GM18870 (cell line): ENCODE measurements around the gene CXADR.
"Not testable (repeated sequence)": the region's sequence is repeated elsewhere in the genome, so short reads cannot be mapped to it uniquely, and the experiment has no call there.

Experiments used
- ATAC-seq: cut with Tn5 transposase; IDR thresholded peaks from one replicate; pipeline ENCODE4 v1.9.1; 2021; ENCODE audit warnings: moderate library complexity; ENCODE audit not compliant: unreplicated experiment

CXADR gene

GRCh38 chr21:17501107-17502006 lies 11.5 kb upstream of the CXADR start:
- no peak for ATAC-seq

DNA sequence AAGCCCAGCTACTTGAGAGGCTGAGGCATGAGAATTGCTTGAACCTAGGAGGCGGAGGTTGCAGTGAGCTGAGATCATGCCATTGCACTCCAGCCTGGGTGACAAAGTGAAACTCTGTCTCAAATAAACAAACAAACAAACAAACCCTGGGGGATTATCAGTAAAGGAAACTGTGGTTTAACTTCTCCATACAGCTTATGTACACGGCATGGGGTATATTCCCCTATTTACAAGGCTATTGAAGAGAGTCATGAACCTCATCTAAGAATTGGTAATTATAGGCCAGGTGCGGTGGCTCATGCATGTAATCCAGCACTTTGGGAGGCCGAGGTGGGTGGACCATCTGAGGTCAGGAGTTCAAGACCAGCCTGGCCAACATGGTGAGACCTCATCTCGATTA lies 9.9 kb upstream of the CXADR start:
- not testable (repeated sequence) for ATAC-seq

GRCh38 chr21:17506951-17507350 lies 5.9 kb upstream of the CXADR start:
- ATAC-seq = no peak

DNA sequence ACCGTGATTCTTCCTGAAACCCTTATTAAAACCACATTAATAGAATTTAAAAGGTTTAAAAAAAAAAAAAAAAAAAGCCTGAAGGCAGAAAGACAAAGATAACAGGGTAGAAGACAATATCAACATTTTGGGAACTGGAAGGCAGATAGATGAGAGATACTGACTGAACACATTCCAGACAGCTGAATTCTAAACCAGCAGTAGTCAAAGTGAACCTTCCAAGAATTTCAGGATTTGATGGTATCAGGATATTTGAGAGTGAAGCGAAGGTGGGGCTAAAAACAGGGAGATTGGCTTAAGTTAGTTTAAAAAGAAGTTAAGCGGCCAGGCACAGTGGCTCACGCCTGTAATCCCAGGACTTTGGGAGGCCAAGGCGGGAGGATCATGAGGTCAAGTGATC lies 5.3 kb upstream of the CXADR start:
- ATAC-seq = no peak

DNA sequence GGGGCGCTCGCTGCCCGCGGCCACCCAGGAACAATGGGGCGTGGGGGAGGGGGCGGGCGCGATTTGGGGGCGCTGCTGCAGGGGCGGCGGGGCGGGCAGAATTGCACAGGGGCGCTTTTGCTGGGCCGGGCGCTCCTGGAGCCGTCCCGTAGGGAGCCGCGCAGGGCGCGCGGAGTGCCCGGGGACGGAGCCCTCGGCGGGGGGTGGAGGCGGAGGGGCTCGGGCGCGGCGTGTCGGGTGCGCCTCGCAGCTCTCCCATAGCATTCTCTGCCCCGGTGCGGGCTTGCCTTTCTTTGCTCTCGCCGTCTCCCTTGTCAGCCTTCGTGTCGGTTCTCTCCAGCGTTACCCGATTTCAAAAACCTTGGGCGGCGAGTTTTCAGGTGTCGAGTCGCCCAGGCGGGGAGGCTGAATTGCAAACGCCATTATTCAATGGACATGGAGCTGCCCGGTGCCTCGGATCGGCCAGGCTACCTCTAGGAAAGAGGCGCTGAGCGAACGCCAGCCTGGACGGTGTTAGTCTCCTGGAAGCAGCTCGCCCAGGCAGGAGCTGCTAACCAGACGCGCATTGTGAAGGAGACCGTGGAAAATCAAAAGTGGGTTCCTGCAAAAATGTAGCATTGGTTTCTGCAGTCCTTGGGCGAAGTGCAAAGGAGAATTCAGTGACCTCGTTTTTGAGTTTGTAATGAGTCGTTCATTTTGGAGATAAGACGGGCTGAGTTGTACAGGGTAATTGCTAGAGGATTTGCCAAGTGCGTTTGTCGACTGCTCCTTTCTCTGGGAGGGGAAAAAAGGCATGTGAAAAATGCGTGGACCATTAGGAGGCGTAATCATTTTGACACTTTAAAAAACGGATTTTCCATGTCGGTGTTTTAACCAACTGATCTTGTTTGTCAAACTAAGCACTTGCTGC lies 626 bp downstream of the CXADR start:
- ATAC-seq = no peak

GRCh38 chr21:17514124-17514845 lies 1.4 kb downstream of the CXADR start:
- ATAC-seq = no peak

GRCh38 chr21:17517008-17517407 lies 4.2 kb downstream of the CXADR start:
- ATAC-seq = not testable (repeated sequence)

DNA sequence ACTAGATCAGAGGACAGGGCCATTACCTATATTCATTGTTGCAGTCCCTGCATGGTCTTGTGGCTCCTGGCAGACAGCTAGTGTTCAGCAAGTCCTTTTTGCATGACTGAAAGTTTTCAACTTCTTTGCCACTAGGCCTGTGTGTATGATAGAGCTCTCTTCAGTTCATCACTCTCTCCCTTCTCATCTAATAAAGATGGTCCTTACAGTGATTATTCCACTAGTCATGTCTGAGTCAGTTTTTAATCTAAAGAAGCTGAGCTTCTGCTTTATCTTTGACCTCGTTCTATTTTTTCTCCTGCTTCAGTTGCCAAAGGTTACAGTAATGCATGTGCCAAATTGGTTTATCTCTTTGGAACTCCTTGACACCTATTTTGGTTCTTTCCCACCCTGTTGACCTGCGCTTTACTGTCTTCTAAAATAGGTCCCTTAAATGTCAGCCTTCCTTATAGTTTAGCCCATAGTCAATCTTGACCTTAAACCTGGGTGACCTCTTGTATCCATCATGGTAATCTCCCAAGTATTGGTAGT lies 6.4 kb downstream of the CXADR start:
- no peak for ATAC-seq

DNA sequence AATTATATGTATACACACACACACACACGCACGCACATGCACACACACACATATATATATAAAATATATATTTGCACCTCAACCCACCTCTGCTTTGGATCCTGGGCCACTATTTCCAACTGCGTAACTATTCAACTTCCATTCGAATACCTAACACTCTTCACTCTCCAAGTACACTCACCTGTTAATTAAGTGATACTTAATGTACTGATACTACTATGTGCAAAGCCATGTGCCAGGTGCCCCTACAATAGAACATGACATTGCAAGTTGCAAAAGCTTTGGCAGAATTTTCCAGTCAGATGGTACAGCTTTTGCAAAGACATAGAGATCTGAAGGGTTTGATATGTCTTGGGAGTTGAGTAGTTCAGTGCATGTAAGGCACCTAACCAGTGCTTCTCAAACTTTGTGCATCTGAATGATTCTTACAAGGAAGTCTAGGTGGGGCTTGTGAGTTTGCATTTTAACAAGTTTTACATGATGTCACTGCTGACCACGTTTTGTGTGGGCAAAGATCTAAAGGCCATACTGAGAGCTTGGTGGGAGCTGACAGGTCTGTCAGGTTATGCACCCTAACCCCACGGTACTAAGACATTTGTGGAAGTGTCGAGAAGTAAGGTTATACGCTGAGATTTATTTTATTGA lies 7.2 kb downstream of the CXADR start:
- no peak for ATAC-seq

- ATAC-seq = no peak
Measured at GRCh38 chr21:17523007-17523451, 10.2 kb downstream of the CXADR start.

DNA sequence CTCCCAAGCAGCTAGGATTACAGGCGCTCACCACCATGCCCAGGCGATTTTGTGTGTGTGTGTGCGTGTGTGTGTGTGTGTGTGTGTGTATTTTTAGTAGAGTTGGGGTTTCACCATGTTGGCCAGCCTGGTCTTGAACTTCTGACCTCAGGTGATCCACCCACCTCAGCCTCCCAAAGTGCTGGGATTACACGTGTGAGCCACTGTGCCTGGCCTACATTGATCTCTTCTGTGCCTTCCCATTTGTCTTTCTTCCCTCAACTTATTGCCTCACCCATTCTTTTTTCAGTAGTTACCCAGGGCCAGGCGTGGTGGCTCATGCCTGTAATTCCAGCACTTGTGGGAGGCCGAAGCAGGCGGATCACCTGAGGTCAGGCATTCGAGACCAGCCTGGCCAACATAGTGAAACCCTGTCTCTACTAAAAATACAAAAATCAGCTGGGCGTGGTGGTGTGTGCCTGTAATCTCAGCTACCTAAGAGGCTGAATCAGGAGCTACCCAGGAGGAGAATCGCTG lies 11.2 kb downstream of the CXADR start:
- ATAC-seq = not testable (repeated sequence)

DNA sequence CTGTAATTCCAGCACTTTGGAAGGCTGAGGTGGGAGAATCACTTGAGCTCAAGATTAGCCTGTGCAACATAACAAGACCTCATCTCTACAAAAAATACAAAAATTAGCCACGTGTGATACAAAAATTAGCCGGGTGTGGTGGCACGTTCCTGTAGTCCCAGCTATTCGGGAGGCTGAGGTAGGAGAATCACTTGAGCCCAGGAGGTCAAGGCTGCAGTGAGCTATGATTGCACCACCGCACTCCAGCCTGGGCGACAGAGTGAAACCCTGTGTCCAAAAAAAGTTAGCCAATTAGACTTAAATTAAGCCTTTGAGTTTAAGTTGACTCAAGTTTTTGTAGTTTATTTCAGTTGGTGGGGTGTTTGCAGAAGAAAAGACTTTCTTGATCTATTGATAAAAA lies 11.8 kb downstream of the CXADR start:
- ATAC-seq = no peak

DNA sequence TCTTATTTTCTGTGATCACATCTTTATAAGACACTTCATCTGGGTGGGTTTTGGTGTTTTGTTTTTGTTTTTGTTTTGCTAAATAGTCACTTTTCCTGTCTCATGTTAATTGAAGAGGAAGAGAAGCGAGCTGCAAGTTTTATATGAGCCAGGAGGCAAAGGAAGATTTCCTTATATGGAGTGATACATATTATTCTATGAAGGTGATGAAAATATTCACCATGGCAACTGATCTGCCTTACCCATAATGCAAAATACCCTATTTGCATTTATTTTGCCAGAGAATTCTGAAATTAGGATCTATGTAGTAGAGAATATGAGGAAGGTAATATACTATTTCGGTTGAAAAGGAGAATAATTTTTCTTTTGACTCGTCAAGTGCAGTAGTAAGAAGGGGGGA lies 13.9 kb downstream of the CXADR start:
- no peak for ATAC-seq

DNA sequence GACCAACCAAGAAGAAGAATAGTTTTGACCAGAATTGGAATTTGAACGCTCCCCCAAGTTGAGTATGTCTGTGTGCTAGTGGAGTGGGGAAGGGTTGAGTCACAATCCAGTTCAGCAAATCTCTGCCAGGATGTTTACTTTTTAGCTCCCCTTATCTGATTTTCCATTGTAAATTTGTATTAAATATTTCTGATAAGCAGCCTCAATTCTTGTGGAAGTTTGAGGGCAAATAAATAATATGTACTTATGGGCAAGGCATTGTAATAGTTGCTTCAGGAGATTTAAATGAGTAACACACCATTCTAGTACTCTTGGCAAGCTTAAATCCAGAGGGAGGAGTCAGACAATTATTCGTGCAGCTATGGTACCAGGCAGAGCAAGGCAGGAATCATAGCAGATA lies 14.4 kb downstream of the CXADR start:
- no peak for ATAC-seq

- no peak for ATAC-seq
Measured at GRCh38 chr21:17527711-17528110, 14.9 kb downstream of the CXADR start.

- ATAC-seq = no peak
Measured at GRCh38 chr21:17529648-17530047, 16.8 kb downstream of the CXADR start.

DNA sequence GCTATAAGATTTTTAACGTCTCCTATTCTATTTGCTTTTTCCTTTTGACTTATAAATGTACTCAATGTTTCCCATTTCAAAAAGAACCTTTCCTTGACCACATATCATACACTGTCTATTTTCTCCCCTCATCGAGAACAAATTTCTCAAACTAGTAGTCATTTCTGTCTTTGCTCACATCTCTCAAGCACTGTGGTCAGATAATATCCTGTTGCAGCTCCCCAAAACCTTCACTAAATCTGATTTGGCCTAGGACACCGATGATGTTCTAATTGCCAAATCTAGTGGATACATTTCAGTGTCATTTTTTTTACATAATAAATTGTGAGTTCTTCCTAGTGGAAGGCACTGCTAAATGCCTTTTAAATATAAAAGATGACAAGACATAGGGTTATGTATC lies 19.4 kb downstream of the CXADR start:
- ATAC-seq = no peak

DNA sequence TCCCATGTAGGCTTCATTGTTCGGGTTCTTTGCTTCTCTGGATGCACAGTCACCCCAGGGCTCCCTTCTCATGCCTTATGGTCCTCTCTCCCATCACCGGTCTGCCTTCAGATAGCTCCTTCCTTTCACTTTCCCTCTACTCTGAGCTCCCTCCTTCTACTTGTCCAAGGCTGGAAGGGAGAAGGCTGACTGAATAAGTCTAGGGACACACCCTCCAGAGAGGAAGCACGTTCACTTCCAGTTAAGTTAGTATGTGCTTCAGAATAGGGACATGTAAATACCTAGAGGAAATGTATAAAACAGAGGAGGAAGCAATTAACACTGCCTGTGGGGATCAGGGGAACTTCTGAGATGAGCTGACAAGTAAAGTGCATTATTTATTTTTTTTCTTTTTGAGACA lies 23.5 kb downstream of the CXADR start:
- ATAC-seq = no peak

- ATAC-seq = no peak
Measured at GRCh38 chr21:17537299-17537698, 24.5 kb downstream of the CXADR start.

DNA sequence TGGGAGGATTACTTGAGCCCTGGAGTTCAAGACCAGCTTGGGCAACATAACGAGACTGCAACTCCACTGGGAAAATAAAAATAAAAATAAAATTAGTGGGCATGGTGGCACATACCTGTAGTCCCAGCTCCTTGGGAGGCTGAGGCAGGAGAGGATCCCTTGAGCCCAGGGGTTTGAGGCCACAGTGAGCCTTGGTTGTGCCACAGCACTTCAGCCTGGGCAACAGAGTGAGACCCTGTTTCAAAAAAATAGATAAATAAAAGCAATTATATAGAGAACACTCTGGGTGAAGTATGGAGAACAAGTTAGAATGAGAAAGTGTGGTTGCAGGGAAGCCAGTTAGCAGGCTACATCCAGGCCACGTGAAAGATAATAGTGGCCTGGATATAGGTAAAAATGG lies 25.7 kb downstream of the CXADR start:
- no peak for ATAC-seq
